ENCODE data around the gene HOXB7. TPM values are rescaled to one million over a fixed set of nuclear protein-coding genes. Genes with fewer than 3 reads are reported as not detected.

HOXB7 gene
- total RNA-seq, 2 donors from 2014 or later, result 0.24 to 0.78 TPM

DNA sequence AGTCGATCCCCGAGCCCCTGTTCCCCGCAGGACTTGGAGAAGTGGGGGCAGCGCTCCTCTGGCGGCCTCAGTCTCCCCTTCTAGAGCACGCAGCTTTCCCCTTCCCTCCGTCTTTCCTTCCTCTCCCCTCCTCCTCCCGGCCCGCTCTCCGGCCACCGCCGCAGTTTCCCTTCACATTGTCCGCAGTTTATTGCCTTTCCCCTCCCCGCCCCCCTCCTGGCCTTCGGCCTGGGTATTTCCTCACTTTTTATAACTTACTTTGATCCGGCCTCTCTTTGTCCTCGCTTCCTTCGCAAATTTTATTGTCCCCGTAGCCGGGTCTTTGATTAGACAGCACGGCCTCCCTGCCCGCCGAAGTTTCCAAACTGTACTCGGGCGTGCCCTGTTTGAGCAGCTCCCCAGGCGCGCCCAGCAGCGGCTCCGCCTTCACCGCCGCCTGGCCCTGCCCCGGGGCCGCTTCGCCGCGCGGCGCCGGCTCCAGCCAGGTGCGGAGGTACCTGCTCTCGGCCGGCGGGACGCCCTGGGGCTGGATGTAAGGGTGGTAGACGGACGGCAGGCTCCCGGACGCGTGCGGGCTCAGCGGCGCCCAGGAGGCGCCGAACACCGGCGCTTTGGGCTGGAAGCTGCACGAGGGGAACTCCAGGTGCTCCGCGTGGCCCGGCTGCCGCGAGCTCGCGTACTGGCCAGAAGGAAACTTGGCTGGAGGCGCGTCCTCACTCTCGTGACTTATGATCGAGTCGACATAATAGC, 14.9 kb upstream of the HOXB7 start:
- Histone ChIP-seq H3K27ac (no peak overlapping the region), H3K27me3 (peaks cover 49 to 87% of the 10 kb centered on the region in 2 donors), H3K9me3 (no peaks in the 10 kb centered on the region), H3K4me1 (peaks cover 0 to 27% of the 10 kb centered on the region in 2 donors), H3K36me3 (no peaks in the 10 kb centered on the region), H3K4me3 (peak overlapping the region; percentile 8 to 40)
- DNase-seq (ENCODE audit: low spot score), result no peak
- TF ChIP-seq, protein P1, sequence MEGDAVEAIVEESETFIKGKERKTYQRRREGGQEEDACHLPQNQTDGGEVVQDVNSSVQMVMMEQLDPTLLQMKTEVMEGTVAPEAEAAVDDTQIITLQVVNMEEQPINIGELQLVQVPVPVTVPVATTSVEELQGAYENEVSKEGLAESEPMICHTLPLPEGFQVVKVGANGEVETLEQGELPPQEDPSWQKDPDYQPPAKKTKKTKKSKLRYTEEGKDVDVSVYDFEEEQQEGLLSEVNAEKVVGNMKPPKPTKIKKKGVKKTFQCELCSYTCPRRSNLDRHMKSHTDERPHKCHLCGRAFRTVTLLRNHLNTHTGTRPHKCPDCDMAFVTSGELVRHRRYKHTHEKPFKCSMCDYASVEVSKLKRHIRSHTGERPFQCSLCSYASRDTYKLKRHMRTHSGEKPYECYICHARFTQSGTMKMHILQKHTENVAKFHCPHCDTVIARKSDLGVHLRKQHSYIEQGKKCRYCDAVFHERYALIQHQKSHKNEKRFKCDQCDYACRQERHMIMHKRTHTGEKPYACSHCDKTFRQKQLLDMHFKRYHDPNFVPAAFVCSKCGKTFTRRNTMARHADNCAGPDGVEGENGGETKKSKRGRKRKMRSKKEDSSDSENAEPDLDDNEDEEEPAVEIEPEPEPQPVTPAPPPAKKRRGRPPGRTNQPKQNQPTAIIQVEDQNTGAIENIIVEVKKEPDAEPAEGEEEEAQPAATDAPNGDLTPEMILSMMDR (IDR thresholded peaks at IDR 0.05), result no peak

DNA sequence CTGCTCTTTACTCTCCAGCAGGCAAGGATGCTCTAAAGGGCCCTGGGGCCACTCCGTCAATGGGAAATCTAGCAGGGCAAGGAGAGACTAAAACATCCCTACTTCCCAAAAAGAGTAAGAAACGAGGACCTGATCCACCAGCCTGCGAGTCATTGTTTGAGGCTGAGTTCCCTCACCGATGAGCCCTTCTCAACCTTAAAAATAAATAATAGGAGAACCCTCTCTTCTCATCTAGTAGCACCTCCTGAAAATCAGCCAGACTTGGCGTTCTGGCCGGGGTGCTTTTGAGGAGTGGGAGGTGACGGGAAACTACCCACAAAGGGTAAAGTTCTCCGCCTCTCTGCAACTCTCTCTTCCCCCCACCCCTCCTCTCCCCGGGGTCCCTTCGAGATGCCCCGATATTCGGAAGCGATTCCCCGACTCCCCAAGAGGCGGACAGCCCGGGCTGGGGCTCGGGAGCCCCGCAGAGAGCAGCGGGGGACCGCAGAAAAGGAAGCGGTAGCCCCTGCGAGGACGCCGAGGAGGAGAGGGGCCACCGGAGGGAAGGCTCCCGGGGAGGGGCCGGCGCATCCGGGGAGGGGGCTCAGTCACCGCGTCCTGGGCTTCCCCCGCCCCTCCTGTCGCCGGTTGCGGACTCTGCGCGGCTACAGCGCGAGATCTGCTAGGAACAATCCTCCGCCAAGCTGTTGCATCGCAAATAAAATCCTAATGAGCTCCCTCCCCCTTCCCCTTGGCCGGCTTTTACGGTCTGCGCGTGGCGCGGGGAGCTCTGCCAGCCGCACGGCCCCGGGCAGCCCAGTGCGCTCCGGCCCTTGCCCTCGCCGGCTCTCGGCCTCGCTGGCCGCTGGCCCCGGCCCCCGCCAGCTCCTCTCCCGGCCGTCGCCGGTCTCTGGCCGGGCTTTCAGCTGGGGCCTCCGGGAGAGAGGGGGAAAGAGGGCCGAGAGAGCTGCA, 14.0 kb upstream of the HOXB7 start:
- H3K27me3 ChIP-seq, result peaks cover 56 to 90% of the 10 kb centered on the region in 2 donors
- no peak for DNase-seq (ENCODE audit: low spot score)
- H3K27ac ChIP-seq, result no peak overlapping the region
- no peaks in the 10 kb centered on the region for H3K9me3 ChIP-seq
- H3K4me1 ChIP-seq, result peaks cover 0 to 27% of the 10 kb centered on the region in 2 donors
- TF ChIP-seq, protein P1 (IDR thresholded peaks at IDR 0.05), result no peak
- H3K4me3 ChIP-seq, result peak overlapping the region; percentile 8 to 40
- H3K36me3 ChIP-seq, result no peaks in the 10 kb centered on the region

DNA sequence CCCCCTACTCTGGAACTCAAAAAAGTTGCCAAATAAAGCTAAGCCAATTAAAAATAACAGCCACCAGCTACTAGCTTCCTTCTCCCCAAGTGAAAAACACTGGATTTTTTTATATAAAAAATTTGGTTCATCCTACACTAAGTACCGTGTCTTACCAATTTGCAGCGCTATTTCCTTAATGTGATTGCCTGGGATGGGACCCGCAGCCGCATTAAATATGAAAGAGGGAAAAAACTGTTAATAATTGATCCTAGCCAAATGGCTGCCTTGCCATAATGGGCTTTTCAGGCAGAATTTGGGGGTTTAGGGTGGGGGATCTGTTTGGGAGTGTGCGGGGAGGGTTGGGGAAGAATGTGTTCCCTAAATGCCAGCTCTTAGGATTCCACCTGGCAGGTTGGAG, 13.3 kb upstream of the HOXB7 start:
- H3K27me3 ChIP-seq, result peaks cover 58 to 92% of the 10 kb centered on the region in 2 donors
- no peak overlapping the region for H3K27ac ChIP-seq
- H3K9me3 ChIP-seq, result no peaks in the 10 kb centered on the region
- H3K4me3 ChIP-seq, result no peak overlapping the region
- peaks cover 0 to 27% of the 10 kb centered on the region in 2 donors for H3K4me1 ChIP-seq
- no peak for DNase-seq (ENCODE audit: low spot score)
- H3K36me3 ChIP-seq, result no peaks in the 10 kb centered on the region
- TF ChIP-seq, protein P1 (IDR thresholded peaks at IDR 0.05), result no peak

DNA sequence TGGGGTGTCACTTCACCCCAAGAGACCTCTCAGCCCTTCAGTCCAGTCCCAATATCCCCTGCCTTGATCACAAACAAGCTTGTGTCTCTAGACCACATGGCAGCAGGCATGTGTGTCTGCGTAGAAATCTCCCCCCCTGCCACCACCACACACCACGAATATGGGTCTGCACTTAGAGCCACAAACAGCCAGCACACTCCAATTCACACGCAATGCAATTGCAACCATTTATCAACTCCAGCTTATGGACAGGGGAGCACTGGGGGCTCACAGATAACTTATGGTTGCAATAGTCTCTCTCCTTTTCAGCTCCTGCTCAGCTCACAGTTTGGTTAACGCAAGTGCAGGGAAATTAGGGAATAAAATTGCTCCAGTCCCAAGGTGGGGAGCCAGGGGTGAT, 12.8 kb upstream of the HOXB7 start:
- no peak overlapping the region for H3K27ac ChIP-seq
- H3K27me3 ChIP-seq, result peaks cover 60 to 91% of the 10 kb centered on the region in 2 donors
- TF ChIP-seq, protein P1 (IDR thresholded peaks at IDR 0.05), result no peak
- no peaks in the 10 kb centered on the region for H3K9me3 ChIP-seq
- H3K4me1 ChIP-seq, result peaks cover 0 to 31% of the 10 kb centered on the region in 2 donors
- H3K36me3 ChIP-seq, result no peaks in the 10 kb centered on the region
- no peak overlapping the region for H3K4me3 ChIP-seq
- DNase-seq (ENCODE audit: low spot score), result no peak

DNA sequence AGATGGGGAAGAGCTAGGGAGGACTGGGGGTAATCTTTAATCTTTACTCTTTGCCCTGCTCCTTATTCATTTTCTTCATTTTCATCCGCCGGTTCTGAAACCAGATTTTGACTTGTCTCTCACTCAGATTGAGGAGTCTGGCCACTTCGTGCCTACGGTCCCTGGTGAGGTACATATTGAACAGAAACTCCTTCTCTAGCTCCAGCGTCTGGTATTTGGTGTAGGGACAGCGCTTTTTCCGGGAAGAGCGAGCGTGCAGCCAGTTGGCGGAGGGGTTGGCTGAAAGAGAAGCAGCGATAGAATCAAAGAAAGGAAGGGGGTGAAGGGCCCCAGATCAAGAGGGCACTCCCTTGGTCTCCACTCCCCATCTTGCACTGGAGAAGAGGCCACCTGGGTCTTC, 12.0 kb upstream of the HOXB7 start:
- Histone ChIP-seq H3K4me3 (no peak overlapping the region), H3K4me1 (peaks cover 0 to 36% of the 10 kb centered on the region in 2 donors), H3K9me3 (no peaks in the 10 kb centered on the region), H3K27ac (no peak overlapping the region), H3K36me3 (no peaks in the 10 kb centered on the region), H3K27me3 (peaks cover 61 to 89% of the 10 kb centered on the region in 2 donors)
- DNase-seq (ENCODE audit: low spot score), result no peak
- TF ChIP-seq, protein P1 (IDR thresholded peaks at IDR 0.05), result no peak
